ENCODE results near the gene C1orf232.

C1orf232 gene

GRCh38 chr1:26130695-26131094, 38.1 kb downstream of the C1orf232 start:
- no peak overlapping the region for H3K9ac ChIP-seq (ENCODE audit: low read depth, low read length)
- no peaks in the 10 kb centered on the region for H3K27me3 ChIP-seq (ENCODE audit: insufficient read depth, low read length, poor library complexity)
- no peak for ATAC-seq (ENCODE audit: insufficient read depth, low read depth)
- no peak overlapping the region for H2AFZ ChIP-seq (ENCODE audit: low read depth, low read length)
- peaks cover 24% of the 10 kb centered on the region for H3K4me1 ChIP-seq (ENCODE audit: insufficient read depth, low read length)
- no peaks in the 10 kb centered on the region for H4K20me1 ChIP-seq (ENCODE audit: insufficient read depth, low read length)
- peaks cover 8% of the 10 kb centered on the region for H3K9me3 ChIP-seq (ENCODE audit: insufficient read depth, low read length, severe bottlenecking)
- H3K36me3 ChIP-seq (ENCODE audit: insufficient read depth, low read length), result no peaks in the 10 kb centered on the region
- H3K4me3 ChIP-seq (ENCODE audit: low read depth in 1 of 2, low read length in 2 of 2), result no peak overlapping the region
- DNase-seq, result no peak
- no peak overlapping the region for H3K4me2 ChIP-seq (ENCODE audit: insufficient read depth, low read length)
- no peak for TF ChIP-seq EZH2 (IDR thresholded peaks at IDR 0.05; ENCODE audit: borderline replicate concordance, low read depth, low read length, severe bottlenecking)
- TF ChIP-seq, protein P1, sequence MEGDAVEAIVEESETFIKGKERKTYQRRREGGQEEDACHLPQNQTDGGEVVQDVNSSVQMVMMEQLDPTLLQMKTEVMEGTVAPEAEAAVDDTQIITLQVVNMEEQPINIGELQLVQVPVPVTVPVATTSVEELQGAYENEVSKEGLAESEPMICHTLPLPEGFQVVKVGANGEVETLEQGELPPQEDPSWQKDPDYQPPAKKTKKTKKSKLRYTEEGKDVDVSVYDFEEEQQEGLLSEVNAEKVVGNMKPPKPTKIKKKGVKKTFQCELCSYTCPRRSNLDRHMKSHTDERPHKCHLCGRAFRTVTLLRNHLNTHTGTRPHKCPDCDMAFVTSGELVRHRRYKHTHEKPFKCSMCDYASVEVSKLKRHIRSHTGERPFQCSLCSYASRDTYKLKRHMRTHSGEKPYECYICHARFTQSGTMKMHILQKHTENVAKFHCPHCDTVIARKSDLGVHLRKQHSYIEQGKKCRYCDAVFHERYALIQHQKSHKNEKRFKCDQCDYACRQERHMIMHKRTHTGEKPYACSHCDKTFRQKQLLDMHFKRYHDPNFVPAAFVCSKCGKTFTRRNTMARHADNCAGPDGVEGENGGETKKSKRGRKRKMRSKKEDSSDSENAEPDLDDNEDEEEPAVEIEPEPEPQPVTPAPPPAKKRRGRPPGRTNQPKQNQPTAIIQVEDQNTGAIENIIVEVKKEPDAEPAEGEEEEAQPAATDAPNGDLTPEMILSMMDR (IDR thresholded peaks at IDR 0.05; ENCODE audit: borderline replicate concordance, extremely low read depth, low read length, poor library complexity, severe bottlenecking), result no peak
- H3K79me2 ChIP-seq (ENCODE audit: insufficient read depth, low read length), result no peaks in the 10 kb centered on the region
- H3K27ac ChIP-seq (ENCODE audit: low read length), result no peak overlapping the region; the same call in 1 of the 2 replicates

DNA sequence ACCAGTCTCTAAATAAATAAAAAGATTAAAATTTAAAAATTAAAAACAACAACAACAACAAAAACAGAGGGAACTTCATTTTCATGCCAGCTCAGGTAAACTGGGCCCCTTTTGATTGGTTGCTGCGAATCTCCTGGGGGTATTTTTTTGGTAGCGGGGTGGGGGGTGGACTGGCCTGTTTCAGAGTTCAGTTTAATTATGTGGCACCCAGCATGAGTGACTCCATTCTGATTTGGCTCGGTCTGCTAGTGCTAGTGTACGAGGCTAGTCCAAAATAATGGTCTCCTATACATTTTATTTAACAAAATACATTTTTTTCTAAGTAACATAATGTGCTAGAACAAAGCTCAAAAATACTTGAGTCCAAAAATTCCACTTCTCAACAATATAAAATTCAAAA, 39.0 kb downstream of the C1orf232 start:
- H3K27ac ChIP-seq (ENCODE audit: low read length), result no peak overlapping the region
- peaks cover 33% of the 10 kb centered on the region for H3K4me1 ChIP-seq (ENCODE audit: insufficient read depth, low read length)
- no peak overlapping the region for H3K4me3 ChIP-seq (ENCODE audit: low read depth in 1 of 2, low read length in 2 of 2)
- TF ChIP-seq EZH2 (IDR thresholded peaks at IDR 0.05; ENCODE audit: borderline replicate concordance, low read depth, low read length, severe bottlenecking), result no peak
- TF ChIP-seq, protein P1 (IDR thresholded peaks at IDR 0.05; ENCODE audit: borderline replicate concordance, extremely low read depth, low read length, poor library complexity, severe bottlenecking), result no peak
- DNase-seq (no peak), ATAC-seq (ENCODE audit: insufficient read depth, low read depth) (no peak)
- H4K20me1 ChIP-seq (ENCODE audit: insufficient read depth, low read length), result no peaks in the 10 kb centered on the region
- H3K27me3 ChIP-seq (ENCODE audit: insufficient read depth, low read length, poor library complexity), result no peaks in the 10 kb centered on the region
- H3K4me2 ChIP-seq (ENCODE audit: insufficient read depth, low read length), result no peak overlapping the region
- H2AFZ ChIP-seq (ENCODE audit: low read depth, low read length), result no peak overlapping the region
- peaks cover 8% of the 10 kb centered on the region for H3K9me3 ChIP-seq (ENCODE audit: insufficient read depth, low read length, severe bottlenecking)
- 0 out of 2 replicates have a peak, but pooled peaks cover 2% of the 10 kb centered on the region for H3K79me2 ChIP-seq (ENCODE audit: insufficient read depth, low read length)
- no peaks in the 10 kb centered on the region for H3K36me3 ChIP-seq (ENCODE audit: insufficient read depth, low read length)
- no peak overlapping the region for H3K9ac ChIP-seq (ENCODE audit: low read depth, low read length)

DNA sequence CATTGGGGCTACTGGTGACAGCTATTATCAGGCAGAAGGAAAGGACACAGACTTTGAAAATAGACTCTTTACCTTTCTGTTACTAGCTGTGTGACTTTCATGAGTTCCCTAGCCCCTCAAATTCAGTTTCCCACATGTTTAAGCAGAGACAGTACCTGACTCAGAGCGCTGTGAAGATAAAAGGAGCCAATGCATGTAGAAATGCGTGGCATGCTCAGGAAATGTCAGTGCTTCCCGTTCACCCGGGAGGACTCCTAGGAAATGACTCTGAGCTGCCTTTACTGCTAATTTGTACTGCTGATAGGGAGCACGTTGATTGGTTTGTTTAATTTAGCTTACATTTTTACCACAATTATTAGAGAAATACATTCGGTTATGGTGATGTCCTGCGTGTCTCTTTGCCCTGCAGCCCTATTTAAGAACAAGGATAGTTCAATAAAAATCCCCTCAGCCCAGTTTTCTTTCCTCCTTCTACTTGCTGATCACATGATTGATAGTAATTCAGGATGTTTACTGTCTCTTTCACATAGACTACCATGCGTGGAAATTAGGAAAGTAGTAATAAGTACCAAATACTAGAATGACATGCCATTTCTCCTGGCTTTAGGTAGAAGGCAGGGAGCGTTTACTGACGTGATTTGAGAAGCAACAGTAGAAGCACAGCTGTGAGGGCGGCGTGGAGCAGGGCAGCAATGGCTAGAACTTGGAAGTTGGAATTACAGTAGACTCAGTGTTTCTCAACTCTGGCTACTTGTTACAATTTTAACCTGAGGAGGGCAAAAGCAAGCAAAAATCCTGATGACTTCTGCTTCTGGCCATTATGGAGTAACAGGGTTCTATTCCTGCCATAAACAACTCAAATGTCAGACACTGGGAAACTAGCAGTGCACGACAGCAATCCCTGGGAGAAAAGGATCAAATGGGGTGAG, 41.3 kb downstream of the C1orf232 start:
- H3K36me3 ChIP-seq (ENCODE audit: insufficient read depth, low read length), result peaks cover 12% of the 10 kb centered on the region; the same call in 1 of the 2 replicates
- H3K4me2 ChIP-seq (ENCODE audit: insufficient read depth, low read length), result peak overlapping the region; percentile 56
- no peaks in the 10 kb centered on the region for H4K20me1 ChIP-seq (ENCODE audit: insufficient read depth, low read length)
- ATAC-seq (ENCODE audit: insufficient read depth, low read depth), result peak; percentile 22; the same call in 2 of the 3 replicates
- DNase-seq, result peak; percentile 32
- TF ChIP-seq, protein P1 (IDR thresholded peaks at IDR 0.05; ENCODE audit: borderline replicate concordance, extremely low read depth, low read length, poor library complexity, severe bottlenecking), result no peak
- TF ChIP-seq EZH2 (IDR thresholded peaks at IDR 0.05; ENCODE audit: borderline replicate concordance, low read depth, low read length, severe bottlenecking), result no peak
- no peaks in the 10 kb centered on the region for H3K27me3 ChIP-seq (ENCODE audit: insufficient read depth, low read length, poor library complexity)
- peak overlapping the region; percentile 57 for H3K9ac ChIP-seq (ENCODE audit: low read depth, low read length)
- no peak overlapping the region for H2AFZ ChIP-seq (ENCODE audit: low read depth, low read length)
- no peaks in the 10 kb centered on the region for H3K9me3 ChIP-seq (ENCODE audit: insufficient read depth, low read length, severe bottlenecking)
- H3K4me3 ChIP-seq (ENCODE audit: low read depth in 1 of 2, low read length in 2 of 2), result peak overlapping the region in 1 of 2 experiments; percentile 34; a peak in 2 of 4 replicates
- H3K79me2 ChIP-seq (ENCODE audit: insufficient read depth, low read length), result peaks cover 17% of the 10 kb centered on the region
- H3K27ac ChIP-seq (ENCODE audit: low read length), result peak overlapping the region; percentile 95
- H3K4me1 ChIP-seq (ENCODE audit: insufficient read depth, low read length), result peaks cover 50% of the 10 kb centered on the region

Data from DND-41 (cell line).